ENCODE results near the gene CAAP1.

- no peak for TF ChIP-seq GATAD2A (CRISPR knock-in tag; IDR thresholded peaks at IDR 0.05)
- no peak for TF ChIP-seq ZNF557 (CRISPR knock-in tag; IDR thresholded peaks at IDR 0.05)
- TF ChIP-seq LCORL (IDR thresholded peaks at IDR 0.05): no peak
- TF ChIP-seq LCORL (CRISPR knock-in tag; IDR thresholded peaks at IDR 0.05): no peak
- TF ChIP-seq MXD4 (CRISPR knock-in tag; IDR thresholded peaks at IDR 0.05): no peak
- no peak for TF ChIP-seq ATM (IDR thresholded peaks at IDR 0.05; ENCODE audit: borderline replicate concordance)
- no peak for TF ChIP-seq YEATS4 (CRISPR knock-in tag; IDR thresholded peaks at IDR 0.05; ENCODE audit: borderline replicate concordance)
- no peak for TF ChIP-seq PATZ1 (CRISPR knock-in tag; IDR thresholded peaks at IDR 0.05)
- no peak for TF ChIP-seq ZNF740 (CRISPR knock-in tag; IDR thresholded peaks at IDR 0.05)
- TF ChIP-seq NKX3-1 (CRISPR knock-in tag; IDR thresholded peaks at IDR 0.05): no peak
- no peak for TF ChIP-seq MAX (IDR thresholded peaks at IDR 0.05)
Measured at GRCh38 chr9:26809795-26810194, 82.8 kb downstream of the CAAP1 start.
